ENCODE results near the gene CSNK2B. TPM values are rescaled to one million over a fixed set of nuclear protein-coding genes. Genes with fewer than 3 reads are reported as not detected.
A peak's percentile ranks its signal among the peaks of the same experiment; 100 is the strongest.

The CSNK2B gene
- total and polyA plus RNA-seq, 11 donors = 111 to 323 (median 124) TPM

DNA sequence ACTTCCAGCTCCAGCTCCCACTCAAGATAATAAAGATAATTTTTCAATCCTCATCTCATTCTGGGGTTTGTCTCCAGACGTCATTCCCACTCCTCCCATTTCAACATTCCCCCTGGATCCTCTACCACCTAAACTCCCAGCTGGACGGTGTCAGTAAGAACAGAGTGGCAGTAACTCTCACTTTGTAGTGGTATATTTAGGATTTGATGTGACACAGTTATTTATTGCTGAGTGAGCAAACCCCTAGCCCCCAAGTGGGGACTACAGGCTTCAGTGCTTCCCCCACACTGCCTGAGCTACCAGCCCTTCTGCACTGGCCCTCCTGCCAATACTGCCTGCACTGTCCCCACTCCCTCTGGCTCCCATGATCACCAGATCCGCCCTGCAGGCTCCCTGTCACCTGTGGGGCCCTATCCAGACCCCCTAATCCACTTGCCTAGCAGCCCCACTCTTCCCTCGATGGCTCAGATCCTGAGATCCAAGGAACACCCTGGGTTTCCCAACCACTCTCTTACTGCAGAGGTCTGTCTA, 7.7 kb upstream of the CSNK2B start:
- Histone ChIP-seq H3K9me3 (no peaks in the 10 kb centered on the region), H3K4me1 (peaks cover 15 to 59% (median 44%) of the 10 kb centered on the region in 12 donors), H3K4me3 (peak overlapping the region in 2 of 12 donors; percentile 4 to 15), H3K27me3 (no peaks in the 10 kb centered on the region), H3K36me3 (peaks cover 0 to 43% (median 22%) of the 10 kb centered on the region in 9 donors), H3K27ac (peak overlapping the region in 1 of 12 donors; percentile 6)
- WGBS, 4 donors = 71 to 83% (median 75%) methylated on average over 4 of the region's 4 CpGs
- TF ChIP-seq POLR2A (IDR thresholded peaks at IDR 0.05) = no peak
- TF ChIP-seq, protein P1, sequence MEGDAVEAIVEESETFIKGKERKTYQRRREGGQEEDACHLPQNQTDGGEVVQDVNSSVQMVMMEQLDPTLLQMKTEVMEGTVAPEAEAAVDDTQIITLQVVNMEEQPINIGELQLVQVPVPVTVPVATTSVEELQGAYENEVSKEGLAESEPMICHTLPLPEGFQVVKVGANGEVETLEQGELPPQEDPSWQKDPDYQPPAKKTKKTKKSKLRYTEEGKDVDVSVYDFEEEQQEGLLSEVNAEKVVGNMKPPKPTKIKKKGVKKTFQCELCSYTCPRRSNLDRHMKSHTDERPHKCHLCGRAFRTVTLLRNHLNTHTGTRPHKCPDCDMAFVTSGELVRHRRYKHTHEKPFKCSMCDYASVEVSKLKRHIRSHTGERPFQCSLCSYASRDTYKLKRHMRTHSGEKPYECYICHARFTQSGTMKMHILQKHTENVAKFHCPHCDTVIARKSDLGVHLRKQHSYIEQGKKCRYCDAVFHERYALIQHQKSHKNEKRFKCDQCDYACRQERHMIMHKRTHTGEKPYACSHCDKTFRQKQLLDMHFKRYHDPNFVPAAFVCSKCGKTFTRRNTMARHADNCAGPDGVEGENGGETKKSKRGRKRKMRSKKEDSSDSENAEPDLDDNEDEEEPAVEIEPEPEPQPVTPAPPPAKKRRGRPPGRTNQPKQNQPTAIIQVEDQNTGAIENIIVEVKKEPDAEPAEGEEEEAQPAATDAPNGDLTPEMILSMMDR (IDR thresholded peaks at IDR 0.05) = no peak
- intact Hi-C loops (cut with DNase I) = loop anchor here in 2 of 10 donors (5.0 kb wide), 2 partner anchors 36 to 111 kb away; partner anchors contain the start of genes ATP6V1G2 (in 1 of the 2), NFKBIL1 (in 1 of the 2) and PRRC2A (in 1 of the 2)
- ATAC-seq (no peak), DNase-seq (no peak)

DNA sequence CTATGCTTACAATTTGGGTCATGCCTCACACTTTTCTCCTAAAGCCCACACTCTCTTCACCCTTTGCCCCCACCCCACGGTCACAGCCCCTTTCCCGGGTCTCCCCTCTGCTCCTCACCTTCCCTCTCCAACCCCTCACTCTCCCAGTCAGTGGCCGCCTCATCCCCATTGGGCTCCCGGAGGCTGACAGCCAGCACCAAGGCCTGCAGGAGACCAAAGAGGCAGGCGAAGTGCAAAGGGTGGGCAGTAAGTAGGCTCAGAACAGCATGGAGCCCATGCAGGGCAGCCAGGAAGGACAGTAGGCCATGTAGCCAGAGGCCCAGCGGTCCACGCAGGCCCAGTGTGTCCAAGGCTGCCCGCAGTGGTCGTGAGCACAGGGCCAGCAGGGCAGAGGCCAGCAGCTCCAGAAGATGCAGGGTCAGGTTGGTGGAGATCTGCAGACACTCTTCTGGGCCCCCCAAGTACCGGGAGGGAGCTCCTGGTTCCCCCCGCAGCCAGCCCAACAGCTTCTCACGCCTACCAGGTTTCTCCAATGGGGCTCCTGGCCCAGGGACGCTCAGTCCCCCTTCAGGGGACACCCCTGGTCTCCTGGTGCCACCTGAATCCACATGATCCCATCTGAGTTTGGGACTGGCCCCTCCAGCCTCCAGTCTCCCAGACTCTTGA, 6.8 kb upstream of the CSNK2B start:
- Histone ChIP-seq H3K36me3 (peaks cover 0 to 51% (median 28%) of the 10 kb centered on the region in 9 donors), H3K27ac (peak overlapping the region in 9 of 12 donors; percentile 6 to 95 (median 93)), H3K9me3 (no peaks in the 10 kb centered on the region), H3K4me1 (peaks cover 22 to 61% (median 46%) of the 10 kb centered on the region in 12 donors), H3K27me3 (no peaks in the 10 kb centered on the region), H3K4me3 (peak overlapping the region; percentile 65 to 98 (median 83))
- TF ChIP-seq POLR2A (IDR thresholded peaks at IDR 0.05) = no peak
- TF ChIP-seq, protein P1 (IDR thresholded peaks at IDR 0.05) = no peak
- WGBS, 4 donors = 86 to 89% (median 88%) methylated on average over 10 to 13 of the region's 13 CpGs
- ATAC-seq = no peak
- intact Hi-C loops (cut with DNase I) = loop anchor here in 2 of 10 donors (5.0 kb wide), 2 partner anchors 37 to 112 kb away; partner anchors contain the start of genes ATP6V1G2 (in 1 of the 2), NFKBIL1 (in 1 of the 2) and PRRC2A (in 1 of the 2)
- DNase-seq = no peak

DNA sequence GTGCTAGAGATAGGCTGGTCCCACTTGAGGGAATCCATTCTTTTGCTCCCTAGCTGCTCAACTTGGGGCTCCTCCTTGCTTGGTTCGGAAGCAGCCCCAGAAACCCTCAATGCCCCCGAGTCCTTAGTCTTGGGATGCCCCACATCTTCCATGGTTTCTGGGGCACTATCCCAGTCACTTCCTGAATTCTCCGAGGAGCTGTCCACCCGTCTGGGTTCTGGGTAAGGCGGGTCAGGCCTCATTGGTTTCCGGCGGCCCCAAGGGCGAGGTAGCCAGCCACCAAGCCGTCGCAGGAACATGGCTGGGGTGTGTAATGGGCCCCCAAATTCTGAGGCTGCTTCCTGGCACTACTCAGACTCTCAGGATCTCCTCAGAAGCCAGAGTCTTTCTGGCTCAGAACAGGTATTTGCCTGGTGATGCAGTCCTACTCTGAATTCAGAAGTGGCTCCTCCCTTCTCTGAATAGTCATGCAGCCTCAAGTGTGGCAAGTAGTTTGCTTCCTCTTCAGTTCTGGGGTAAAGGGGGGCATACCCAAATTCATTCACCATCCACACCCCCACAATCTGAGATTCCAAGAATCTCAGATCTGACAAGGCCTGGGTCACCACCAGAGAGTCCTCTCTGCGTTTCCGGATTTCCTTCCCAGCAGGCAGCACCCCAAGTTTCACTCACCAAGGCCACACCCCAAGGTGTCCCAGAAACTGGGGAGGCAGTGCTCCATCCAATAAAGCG, 6.1 kb upstream of the CSNK2B start:
- peak in 1 of 4 donors; percentile 5 for ATAC-seq
- DNase-seq = no peak
- intact Hi-C loops (cut with DNase I) = loop anchor here in 4 of 10 donors (5.0 to 10.0 kb wide), 3 partner anchors 38 to 515 kb away; partner anchors contain the start of genes AGPAT1 (in 2 of the 4), RNF5 (in 2 of the 4), ATP6V1G2 (in 1 of the 4) and NFKBIL1 (in 1 of the 4)
- Histone ChIP-seq H3K27me3 (no peaks in the 10 kb centered on the region), H3K36me3 (peaks cover 0 to 51% (median 28%) of the 10 kb centered on the region in 9 donors), H3K9me3 (no peaks in the 10 kb centered on the region), H3K4me3 (peak overlapping the region; percentile 65 to 98 (median 83)), H3K27ac (peak overlapping the region; percentile 84 to 95 (median 93)), H3K4me1 (peaks cover 24 to 66% (median 49%) of the 10 kb centered on the region in 12 donors)
- TF ChIP-seq POLR2A (IDR thresholded peaks at IDR 0.05) = no peak
- TF ChIP-seq, protein P1 (IDR thresholded peaks at IDR 0.05) = no peak
- WGBS, 4 donors = 18 to 23% (median 20%) methylated on average over 5 to 13 of the region's 13 CpGs
